Measurements from ENCODE around the gene OR5AC2. TPM values are rescaled to one million over a fixed set of nuclear protein-coding genes. Genes with fewer than 3 reads are reported as not detected.

OR5AC2 gene
- total and polyA plus RNA-seq, 3 experiments from 2014 or later: not detected

GRCh38 chr3:98109807-98110549, 23.0 kb downstream of the OR5AC2 start:
- no peaks in the 10 kb centered on the region for H3K36me3 ChIP-seq (ENCODE audit: insufficient read depth, low read length)
- H3K9me3 Mint-ChIP-seq: peaks cover 7 to 32% (median 21%) of the 10 kb centered on the region in 5 donors
- no peak overlapping the region for H3K4me3 Mint-ChIP-seq
- no peak overlapping the region for H3K4me3 ChIP-seq (ENCODE audit: low read length)
- H3K27ac ChIP-seq (ENCODE audit: low read depth, low read length): no peak overlapping the region
- no peak overlapping the region for H3K27ac Mint-ChIP-seq
- ChIA-PET POLR2A (no interaction called here), CTCF (no interaction called here)
- H3K27me3 Mint-ChIP-seq: peaks cover 5 to 25% of the 10 kb centered on the region in 2 donors
- no peaks in the 10 kb centered on the region for H3K4me1 Mint-ChIP-seq
- no peaks in the 10 kb centered on the region for H3K4me1 ChIP-seq (ENCODE audit: insufficient read depth, low read length)
- H3K36me3 Mint-ChIP-seq: peaks cover 0 to 3% (median 0%) of the 10 kb centered on the region in 3 donors
- no peaks in the 10 kb centered on the region for H3K9me3 ChIP-seq (ENCODE audit: low read length)
- DNase-seq: no peak
- H3K27me3 ChIP-seq (ENCODE audit: insufficient read depth, low read length, poor library complexity, severe bottlenecking): no peaks in the 10 kb centered on the region

DNA sequence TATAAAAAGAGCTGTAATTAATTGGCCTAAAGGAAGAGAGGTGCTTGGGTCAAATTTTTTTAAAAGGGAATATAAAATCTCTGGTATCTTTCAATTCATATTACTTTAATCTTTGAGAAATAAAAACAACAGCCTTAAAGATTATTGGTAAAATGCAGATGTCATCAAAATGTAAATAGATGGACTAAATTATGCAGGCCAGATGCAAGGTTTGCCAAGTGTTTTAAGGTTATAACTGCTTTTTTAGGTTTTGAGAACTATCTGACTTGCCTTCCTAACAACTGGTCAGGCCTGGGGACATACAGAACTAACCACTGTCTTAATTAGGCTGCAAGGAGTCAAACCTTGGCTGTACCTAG, 23.6 kb downstream of the OR5AC2 start:
- no peaks in the 10 kb centered on the region for H3K4me1 ChIP-seq (ENCODE audit: insufficient read depth, low read length)
- H3K27ac Mint-ChIP-seq: no peak overlapping the region
- no peak for DNase-seq
- H3K27me3 Mint-ChIP-seq: peaks cover 7 to 24% of the 10 kb centered on the region in 2 donors
- H3K27me3 ChIP-seq (ENCODE audit: insufficient read depth, low read length, poor library complexity, severe bottlenecking): no peaks in the 10 kb centered on the region
- H3K36me3 Mint-ChIP-seq: peaks cover 0 to 3% (median 0%) of the 10 kb centered on the region in 3 donors
- ChIA-PET POLR2A (no interaction called here), CTCF (no interaction called here)
- no peaks in the 10 kb centered on the region for H3K4me1 Mint-ChIP-seq
- H3K4me3 Mint-ChIP-seq: no peak overlapping the region
- H3K9me3 Mint-ChIP-seq: peaks cover 7 to 33% (median 21%) of the 10 kb centered on the region in 5 donors
- no peaks in the 10 kb centered on the region for H3K9me3 ChIP-seq (ENCODE audit: low read length)
- H3K4me3 ChIP-seq (ENCODE audit: low read length): no peak overlapping the region
- H3K27ac ChIP-seq (ENCODE audit: low read depth, low read length): no peak overlapping the region
- no peaks in the 10 kb centered on the region for H3K36me3 ChIP-seq (ENCODE audit: insufficient read depth, low read length)

DNA sequence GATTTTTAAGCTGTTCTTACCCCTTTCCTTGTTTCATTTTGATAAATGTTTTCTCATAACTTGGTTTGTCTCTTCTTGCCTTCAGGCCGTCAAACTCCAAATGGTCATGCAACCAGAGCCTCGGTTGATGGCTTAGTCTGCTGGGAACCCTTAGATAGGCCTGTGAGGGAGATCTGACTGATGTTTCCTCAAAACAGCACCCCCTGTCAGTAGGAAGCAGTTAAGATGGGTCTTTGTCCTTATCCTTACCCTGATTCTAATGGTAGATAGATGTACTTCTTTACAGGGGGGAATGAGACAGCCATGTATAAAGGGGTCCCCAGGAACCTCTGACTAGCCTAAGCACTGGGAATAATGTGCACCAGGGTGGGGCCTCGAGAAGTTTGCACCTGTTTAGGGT, 27.3 kb downstream of the OR5AC2 start:
- Mint-ChIP-seq H3K4me1 (no peaks in the 10 kb centered on the region), H3K27me3 (peaks cover 11 to 41% of the 10 kb centered on the region in 2 donors), H3K27ac (no peak overlapping the region), H3K9me3 (peaks cover 7 to 32% (median 21%) of the 10 kb centered on the region in 5 donors), H3K4me3 (no peak overlapping the region), H3K36me3 (peaks cover 0 to 3% (median 0%) of the 10 kb centered on the region in 3 donors)
- no peak for DNase-seq
- H3K4me3 ChIP-seq (ENCODE audit: low read length): no peak overlapping the region
- H3K4me1 ChIP-seq (ENCODE audit: insufficient read depth, low read length): no peaks in the 10 kb centered on the region
- H3K36me3 ChIP-seq (ENCODE audit: insufficient read depth, low read length): no peaks in the 10 kb centered on the region
- H3K27me3 ChIP-seq (ENCODE audit: insufficient read depth, low read length, poor library complexity, severe bottlenecking): no peaks in the 10 kb centered on the region
- no peaks in the 10 kb centered on the region for H3K9me3 ChIP-seq (ENCODE audit: low read length)
- no peak overlapping the region for H3K27ac ChIP-seq (ENCODE audit: low read depth, low read length)
- POLR2A ChIA-PET: no interaction called here
- CTCF ChIA-PET: no interaction called here

- peaks cover 7 to 29% (median 16%) of the 10 kb centered on the region in 5 donors for H3K9me3 Mint-ChIP-seq
- no peak overlapping the region for H3K27ac ChIP-seq (ENCODE audit: low read depth, low read length)
- ChIA-PET CTCF (no interaction called here), POLR2A (no interaction called here)
- H3K36me3 Mint-ChIP-seq: peaks cover 0 to 3% (median 0%) of the 10 kb centered on the region in 3 donors
- peaks cover 14 to 36% of the 10 kb centered on the region in 2 donors for H3K27me3 Mint-ChIP-seq
- H3K27me3 ChIP-seq (ENCODE audit: insufficient read depth, low read length, poor library complexity, severe bottlenecking): no peaks in the 10 kb centered on the region
- no peaks in the 10 kb centered on the region for H3K4me1 Mint-ChIP-seq
- H3K36me3 ChIP-seq (ENCODE audit: insufficient read depth, low read length): no peaks in the 10 kb centered on the region
- no peak overlapping the region for H3K4me3 Mint-ChIP-seq
- H3K27ac Mint-ChIP-seq: no peak overlapping the region
- no peak overlapping the region for H3K4me3 ChIP-seq (ENCODE audit: low read length)
- DNase-seq: no peak
- H3K4me1 ChIP-seq (ENCODE audit: insufficient read depth, low read length): no peaks in the 10 kb centered on the region
- H3K9me3 ChIP-seq (ENCODE audit: low read length): no peaks in the 10 kb centered on the region
These were observed 28.7 kb downstream of the OR5AC2 start for GRCh38 chr3:98115717-98116116.

- Histone ChIP-seq H3K36me3 (ENCODE audit: insufficient read depth, low read length) (no peaks in the 10 kb centered on the region), H3K9me3 (ENCODE audit: low read length) (no peaks in the 10 kb centered on the region), H3K4me1 (ENCODE audit: insufficient read depth, low read length) (no peaks in the 10 kb centered on the region), H3K27ac (ENCODE audit: low read depth, low read length) (no peak within 1 kb of the TSS), H3K4me3 (ENCODE audit: low read length) (no peak within 1 kb of the TSS), H3K27me3 (ENCODE audit: insufficient read depth, low read length, poor library complexity, severe bottlenecking) (no peaks in the 10 kb centered on the region)
- Mint-ChIP-seq H3K36me3 (no peaks in the 10 kb centered on the region), H3K27ac (no peak within 1 kb of the TSS), H3K27me3 (peaks cover 0 to 4% of the 10 kb centered on the region in 2 donors), H3K4me1 (no peaks in the 10 kb centered on the region), H3K4me3 (no peak within 1 kb of the TSS), H3K9me3 (no peaks in the 10 kb centered on the region)
- POLR2A ChIA-PET: no interaction called here
- CTCF ChIA-PET: no interaction called here
- no peak for DNase-seq
These were observed 43.4 kb downstream of the OR5AC2 start, which contains the start of gene OR5H1 for GRCh38 chr3:98130421-98130820. OR5H1 (plus strand) TSS chr3:98130721; CDS start chr3:98132698, 1,977 bp downstream.

DNA sequence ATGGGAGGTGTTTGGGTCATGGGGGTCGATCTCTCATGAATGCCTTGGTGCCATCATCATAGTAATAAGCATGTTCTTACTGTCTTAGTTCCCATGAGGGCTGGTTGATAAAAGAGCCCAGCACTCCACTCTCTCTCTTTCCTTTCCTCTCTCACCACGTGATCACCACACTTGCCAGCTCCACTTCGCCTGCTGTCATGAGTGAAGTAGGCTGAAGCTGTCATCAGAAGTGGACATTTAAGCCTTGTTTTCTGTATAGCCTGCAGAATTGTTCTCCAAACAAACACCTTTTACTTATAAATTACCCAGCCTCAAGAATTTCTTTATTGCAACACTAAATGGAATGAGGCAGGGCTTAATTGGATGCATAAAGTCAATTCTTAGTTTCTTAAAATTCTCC, 49.7 kb downstream of the OR5AC2 start:
- H3K27me3 ChIP-seq (ENCODE audit: insufficient read depth, low read length, poor library complexity, severe bottlenecking): no peaks in the 10 kb centered on the region
- H3K36me3 ChIP-seq (ENCODE audit: insufficient read depth, low read length): no peaks in the 10 kb centered on the region
- no peak overlapping the region for H3K27ac ChIP-seq (ENCODE audit: low read depth, low read length)
- no peak overlapping the region for H3K4me3 ChIP-seq (ENCODE audit: low read length)
- no peaks in the 10 kb centered on the region for H3K4me1 ChIP-seq (ENCODE audit: insufficient read depth, low read length)
- no peaks in the 10 kb centered on the region for H3K9me3 Mint-ChIP-seq
- no peaks in the 10 kb centered on the region for H3K36me3 Mint-ChIP-seq
- no peak for DNase-seq
- ChIA-PET CTCF (no interaction called here), POLR2A (no interaction called here)
- H3K27me3 Mint-ChIP-seq: peaks cover 7 to 8% of the 10 kb centered on the region in 2 donors
- H3K27ac Mint-ChIP-seq: no peak overlapping the region
- no peaks in the 10 kb centered on the region for H3K9me3 ChIP-seq (ENCODE audit: low read length)
- H3K4me3 Mint-ChIP-seq: no peak overlapping the region
- no peaks in the 10 kb centered on the region for H3K4me1 Mint-ChIP-seq

Other genes with a start within 250 kb of the OR5AC2 start
- gene RIOX2, start 114.7 kb upstream of the OR5AC2 start, total RNA-seq: 10 to 100 TPM; 57.6 to 58.3 TPM
- gene RIOX2, start 114.7 kb upstream of the OR5AC2 start, polyA plus RNA-seq: 28.8 TPM
- gene GABRR3, start 51.9 kb upstream of the OR5AC2 start, total RNA-seq: not detected
- not detected for gene GABRR3, start 51.9 kb upstream of the OR5AC2 start, polyA plus RNA-seq
- not detected for gene OR5H1, start 43.5 kb downstream of the OR5AC2 start, total RNA-seq
- not detected for gene OR5H1, start 43.5 kb downstream of the OR5AC2 start, polyA plus RNA-seq
- gene OR5H14, start 60.3 kb downstream of the OR5AC2 start, total RNA-seq: not detected
- not detected for gene OR5H14, start 60.3 kb downstream of the OR5AC2 start, polyA plus RNA-seq
- gene OR5H15, start 79.5 kb downstream of the OR5AC2 start, total RNA-seq: not detected
- not detected for gene OR5H15, start 79.5 kb downstream of the OR5AC2 start, polyA plus RNA-seq
- gene OR5H6, start 177.1 kb downstream of the OR5AC2 start, total RNA-seq: not detected
- gene OR5H6, start 177.1 kb downstream of the OR5AC2 start, polyA plus RNA-seq: not detected
- not detected for gene OR5H2, start 195.3 kb downstream of the OR5AC2 start, total RNA-seq
- not detected for gene OR5H2, start 195.3 kb downstream of the OR5AC2 start, polyA plus RNA-seq